OCI-LY3 (cell line): ENCODE results near the gene ASTN2.

Experiments used
- EZH2phosphoT487 ChIP-seq: fragments of 200-600 bp; shearing (Covaris generic); IDR thresholded peaks from 2 replicates; pipeline ENCODE4 v1.6.1; 2018; ENCODE audit warnings: antibody characterized with exemption, mixed run types, low read depth
- TF ChIP-seq, protein P1 (sequence below): fragments of 200-600, 300-600 bp; sonication (generic); IDR thresholded peaks from 2 replicates; pipeline ENCODE4 v1.5.1; 2014; ENCODE audit warnings: antibody characterized with exemption, low read length, low read depth

DNA sequence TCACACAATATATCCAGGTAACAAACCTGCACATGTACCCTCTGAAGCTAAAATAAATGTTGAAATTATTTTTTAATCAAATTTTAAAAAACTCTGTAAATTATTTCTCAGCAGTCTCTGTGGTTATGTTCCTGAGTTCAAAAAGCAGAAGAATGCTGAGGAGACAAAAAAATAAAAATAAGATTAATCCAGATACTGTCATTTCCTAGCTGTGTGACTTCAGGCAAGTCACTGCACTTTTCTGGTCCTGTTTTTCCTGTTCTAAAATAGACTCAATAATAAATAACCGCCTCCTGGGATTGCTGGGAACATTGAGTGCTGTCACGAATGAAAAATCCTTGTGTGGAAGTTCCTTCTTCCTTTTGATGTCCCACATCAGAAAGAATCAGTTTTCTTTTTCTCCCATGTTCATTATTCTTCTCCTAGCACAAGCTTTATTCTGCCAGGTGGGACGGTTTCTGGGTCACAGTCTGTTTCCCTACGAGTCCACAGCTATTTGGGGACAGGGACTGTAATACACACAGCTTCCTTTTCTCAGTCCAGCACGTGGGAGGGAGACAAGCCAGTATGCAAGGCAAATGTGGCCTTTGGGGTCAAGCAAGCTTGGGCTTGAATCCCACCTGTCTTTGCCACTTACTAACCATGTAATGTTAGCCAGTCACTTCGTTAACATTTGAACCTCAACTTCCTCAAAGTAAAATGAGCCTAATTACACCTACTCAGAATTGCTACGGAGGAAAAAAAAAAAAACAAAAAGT is 570.8 kb downstream of the ASTN2 start:
- TF ChIP-seq, protein P1, sequence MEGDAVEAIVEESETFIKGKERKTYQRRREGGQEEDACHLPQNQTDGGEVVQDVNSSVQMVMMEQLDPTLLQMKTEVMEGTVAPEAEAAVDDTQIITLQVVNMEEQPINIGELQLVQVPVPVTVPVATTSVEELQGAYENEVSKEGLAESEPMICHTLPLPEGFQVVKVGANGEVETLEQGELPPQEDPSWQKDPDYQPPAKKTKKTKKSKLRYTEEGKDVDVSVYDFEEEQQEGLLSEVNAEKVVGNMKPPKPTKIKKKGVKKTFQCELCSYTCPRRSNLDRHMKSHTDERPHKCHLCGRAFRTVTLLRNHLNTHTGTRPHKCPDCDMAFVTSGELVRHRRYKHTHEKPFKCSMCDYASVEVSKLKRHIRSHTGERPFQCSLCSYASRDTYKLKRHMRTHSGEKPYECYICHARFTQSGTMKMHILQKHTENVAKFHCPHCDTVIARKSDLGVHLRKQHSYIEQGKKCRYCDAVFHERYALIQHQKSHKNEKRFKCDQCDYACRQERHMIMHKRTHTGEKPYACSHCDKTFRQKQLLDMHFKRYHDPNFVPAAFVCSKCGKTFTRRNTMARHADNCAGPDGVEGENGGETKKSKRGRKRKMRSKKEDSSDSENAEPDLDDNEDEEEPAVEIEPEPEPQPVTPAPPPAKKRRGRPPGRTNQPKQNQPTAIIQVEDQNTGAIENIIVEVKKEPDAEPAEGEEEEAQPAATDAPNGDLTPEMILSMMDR = no peak
- TF ChIP-seq EZH2phosphoT487 = no peak
